ENCODE measurements around the gene DHX29. TPM values are rescaled to one million over a fixed set of nuclear protein-coding genes. Genes with fewer than 3 reads are reported as not detected.

The DHX29 gene, protein sequence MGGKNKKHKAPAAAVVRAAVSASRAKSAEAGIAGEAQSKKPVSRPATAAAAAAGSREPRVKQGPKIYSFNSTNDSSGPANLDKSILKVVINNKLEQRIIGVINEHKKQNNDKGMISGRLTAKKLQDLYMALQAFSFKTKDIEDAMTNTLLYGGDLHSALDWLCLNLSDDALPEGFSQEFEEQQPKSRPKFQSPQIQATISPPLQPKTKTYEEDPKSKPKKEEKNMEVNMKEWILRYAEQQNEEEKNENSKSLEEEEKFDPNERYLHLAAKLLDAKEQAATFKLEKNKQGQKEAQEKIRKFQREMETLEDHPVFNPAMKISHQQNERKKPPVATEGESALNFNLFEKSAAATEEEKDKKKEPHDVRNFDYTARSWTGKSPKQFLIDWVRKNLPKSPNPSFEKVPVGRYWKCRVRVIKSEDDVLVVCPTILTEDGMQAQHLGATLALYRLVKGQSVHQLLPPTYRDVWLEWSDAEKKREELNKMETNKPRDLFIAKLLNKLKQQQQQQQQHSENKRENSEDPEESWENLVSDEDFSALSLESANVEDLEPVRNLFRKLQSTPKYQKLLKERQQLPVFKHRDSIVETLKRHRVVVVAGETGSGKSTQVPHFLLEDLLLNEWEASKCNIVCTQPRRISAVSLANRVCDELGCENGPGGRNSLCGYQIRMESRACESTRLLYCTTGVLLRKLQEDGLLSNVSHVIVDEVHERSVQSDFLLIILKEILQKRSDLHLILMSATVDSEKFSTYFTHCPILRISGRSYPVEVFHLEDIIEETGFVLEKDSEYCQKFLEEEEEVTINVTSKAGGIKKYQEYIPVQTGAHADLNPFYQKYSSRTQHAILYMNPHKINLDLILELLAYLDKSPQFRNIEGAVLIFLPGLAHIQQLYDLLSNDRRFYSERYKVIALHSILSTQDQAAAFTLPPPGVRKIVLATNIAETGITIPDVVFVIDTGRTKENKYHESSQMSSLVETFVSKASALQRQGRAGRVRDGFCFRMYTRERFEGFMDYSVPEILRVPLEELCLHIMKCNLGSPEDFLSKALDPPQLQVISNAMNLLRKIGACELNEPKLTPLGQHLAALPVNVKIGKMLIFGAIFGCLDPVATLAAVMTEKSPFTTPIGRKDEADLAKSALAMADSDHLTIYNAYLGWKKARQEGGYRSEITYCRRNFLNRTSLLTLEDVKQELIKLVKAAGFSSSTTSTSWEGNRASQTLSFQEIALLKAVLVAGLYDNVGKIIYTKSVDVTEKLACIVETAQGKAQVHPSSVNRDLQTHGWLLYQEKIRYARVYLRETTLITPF (N-terminal part only)
- total RNA-seq = 22.2 TPM
- long read RNA-seq, full-length matches to known transcripts = 9 of 47 reads
- long read RNA-seq, partial matches to known transcripts = 29 of 47 reads
- long read RNA-seq, other reads (novel, unspliced or antisense) = 9 of 47 reads

DNA sequence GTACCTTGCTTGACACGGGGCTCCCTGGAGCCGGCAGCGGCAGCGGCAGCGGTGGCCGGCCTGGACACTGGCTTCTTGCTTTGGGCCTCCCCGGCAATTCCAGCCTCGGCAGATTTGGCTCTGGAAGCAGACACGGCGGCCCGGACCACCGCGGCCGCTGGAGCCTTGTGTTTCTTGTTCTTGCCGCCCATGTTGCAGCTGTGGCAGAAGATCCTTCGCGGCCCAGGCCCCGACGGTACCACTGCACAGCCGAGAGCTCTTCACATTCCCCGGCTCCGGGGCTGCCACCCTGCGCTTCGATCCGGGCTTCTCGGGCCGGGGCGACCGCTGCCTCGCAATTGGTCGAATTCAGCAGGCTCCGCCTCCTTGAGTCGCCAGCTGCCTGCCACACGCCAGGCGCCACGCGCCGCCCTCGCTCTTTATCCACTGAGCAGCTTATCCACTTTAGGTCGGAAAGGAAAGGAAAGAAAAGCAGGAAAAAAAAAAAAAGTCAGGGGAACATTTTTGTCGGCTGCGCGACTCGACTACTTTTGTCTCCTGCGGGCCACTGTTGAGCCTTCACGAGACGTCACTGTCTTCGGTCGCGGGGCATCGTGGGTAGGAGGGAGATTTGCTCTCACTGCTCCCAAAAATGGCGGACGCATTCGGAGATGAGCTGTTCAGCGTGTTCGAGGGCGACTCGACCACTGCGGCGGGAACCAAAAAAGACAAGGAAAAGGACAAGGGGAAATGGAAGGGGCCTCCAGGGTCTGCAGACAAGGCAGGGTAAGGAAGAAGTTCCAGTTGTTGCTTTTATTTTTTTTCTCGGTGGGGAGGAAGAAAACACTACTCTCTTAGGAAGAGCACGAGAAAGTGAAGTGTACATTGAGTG, at the start of gene DHX29, which contains the start of gene MTREX:
Gene DHX29, minus strand, starts transcription at position 312 of the 871 bp plus-strand sequence. Its CDS starts 121 bp downstream, at position 191.
Gene MTREX, plus strand, starts transcription at position 607 of the 871 bp plus-strand sequence. Its CDS starts 25 bp downstream, at position 632.
- peak within 1 kb of the TSS; percentile 97 for H3K27ac ChIP-seq
- intact Hi-C loops (cut with DNase I) = no loop called here
- ATAC-seq = peak; percentile 98 to 99
- H3K9me3 ChIP-seq = no peaks in the 10 kb centered on the region
- H3K4me1 ChIP-seq = peaks cover 70% of the 10 kb centered on the region
- peak within 1 kb of the TSS; percentile 89 for H3K4me3 ChIP-seq
- TF ChIP-seq, protein P1, sequence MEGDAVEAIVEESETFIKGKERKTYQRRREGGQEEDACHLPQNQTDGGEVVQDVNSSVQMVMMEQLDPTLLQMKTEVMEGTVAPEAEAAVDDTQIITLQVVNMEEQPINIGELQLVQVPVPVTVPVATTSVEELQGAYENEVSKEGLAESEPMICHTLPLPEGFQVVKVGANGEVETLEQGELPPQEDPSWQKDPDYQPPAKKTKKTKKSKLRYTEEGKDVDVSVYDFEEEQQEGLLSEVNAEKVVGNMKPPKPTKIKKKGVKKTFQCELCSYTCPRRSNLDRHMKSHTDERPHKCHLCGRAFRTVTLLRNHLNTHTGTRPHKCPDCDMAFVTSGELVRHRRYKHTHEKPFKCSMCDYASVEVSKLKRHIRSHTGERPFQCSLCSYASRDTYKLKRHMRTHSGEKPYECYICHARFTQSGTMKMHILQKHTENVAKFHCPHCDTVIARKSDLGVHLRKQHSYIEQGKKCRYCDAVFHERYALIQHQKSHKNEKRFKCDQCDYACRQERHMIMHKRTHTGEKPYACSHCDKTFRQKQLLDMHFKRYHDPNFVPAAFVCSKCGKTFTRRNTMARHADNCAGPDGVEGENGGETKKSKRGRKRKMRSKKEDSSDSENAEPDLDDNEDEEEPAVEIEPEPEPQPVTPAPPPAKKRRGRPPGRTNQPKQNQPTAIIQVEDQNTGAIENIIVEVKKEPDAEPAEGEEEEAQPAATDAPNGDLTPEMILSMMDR (IDR thresholded peaks at IDR 0.05) = no peak
- DNase-seq = peak; percentile 94
- H3K27me3 ChIP-seq (ENCODE audit: low read depth) = no peaks in the 10 kb centered on the region
- no peaks in the 10 kb centered on the region for H3K36me3 ChIP-seq

DNA sequence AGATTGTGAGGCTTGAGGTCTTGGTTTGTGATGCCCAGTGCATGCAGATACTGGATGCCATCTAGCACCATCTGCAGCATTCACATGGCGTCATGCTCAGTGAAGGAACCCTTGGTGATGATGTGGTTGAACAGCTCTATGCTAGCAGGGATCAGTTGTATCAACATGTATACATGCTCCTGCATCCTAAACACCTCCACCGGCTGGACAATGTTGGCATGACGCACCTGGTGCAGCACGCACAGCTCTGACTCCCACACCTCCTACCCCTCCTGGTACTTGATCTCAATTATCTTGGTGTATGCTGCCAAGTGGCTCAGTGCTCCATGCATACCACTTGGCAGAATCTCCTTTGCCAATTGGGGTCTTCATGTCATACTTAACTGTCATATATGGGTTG, 49.4 kb upstream of the DHX29 start:
- ATAC-seq = no peak
- H3K27me3 ChIP-seq (ENCODE audit: low read depth) = no peaks in the 10 kb centered on the region
- TF ChIP-seq, protein P1 (IDR thresholded peaks at IDR 0.05) = no peak
- no peak overlapping the region for H3K4me3 ChIP-seq
- H3K4me1 ChIP-seq = no peaks in the 10 kb centered on the region
- intact Hi-C loops (cut with DNase I) = no loop called here
- no peak overlapping the region for H3K27ac ChIP-seq
- no peaks in the 10 kb centered on the region for H3K9me3 ChIP-seq
- DNase-seq = no peak
- peaks cover 86% of the 10 kb centered on the region for H3K36me3 ChIP-seq

DNA sequence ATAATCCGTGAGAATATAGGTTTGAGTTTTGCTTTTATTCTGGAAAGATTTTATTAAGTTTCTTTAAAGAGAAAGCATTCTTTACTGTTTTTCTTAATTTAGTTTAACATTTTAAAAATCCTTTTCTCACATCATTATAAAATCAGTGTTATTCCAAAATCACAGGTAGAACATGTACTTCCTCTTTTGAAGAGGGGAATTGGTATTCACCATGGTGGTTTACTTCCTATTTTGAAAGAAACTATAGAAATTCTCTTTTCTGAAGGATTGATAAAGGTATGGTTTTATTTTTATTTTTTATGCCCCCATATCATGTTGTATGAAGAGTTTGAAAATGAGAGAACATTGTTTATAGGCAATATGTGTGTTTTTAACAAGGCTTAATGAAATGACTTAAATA, 43.3 kb upstream of the DHX29 start:
- TF ChIP-seq, protein P1 (IDR thresholded peaks at IDR 0.05) = no peak
- no peaks in the 10 kb centered on the region for H3K4me1 ChIP-seq
- DNase-seq (no peak), ATAC-seq (no peak)
- intact Hi-C loops (cut with DNase I) = no loop called here
- H3K4me3 ChIP-seq = no peak overlapping the region
- H3K27me3 ChIP-seq (ENCODE audit: low read depth) = no peaks in the 10 kb centered on the region
- H3K36me3 ChIP-seq = peaks cover 94% of the 10 kb centered on the region
- no peak overlapping the region for H3K27ac ChIP-seq
- H3K9me3 ChIP-seq = no peaks in the 10 kb centered on the region

DNA sequence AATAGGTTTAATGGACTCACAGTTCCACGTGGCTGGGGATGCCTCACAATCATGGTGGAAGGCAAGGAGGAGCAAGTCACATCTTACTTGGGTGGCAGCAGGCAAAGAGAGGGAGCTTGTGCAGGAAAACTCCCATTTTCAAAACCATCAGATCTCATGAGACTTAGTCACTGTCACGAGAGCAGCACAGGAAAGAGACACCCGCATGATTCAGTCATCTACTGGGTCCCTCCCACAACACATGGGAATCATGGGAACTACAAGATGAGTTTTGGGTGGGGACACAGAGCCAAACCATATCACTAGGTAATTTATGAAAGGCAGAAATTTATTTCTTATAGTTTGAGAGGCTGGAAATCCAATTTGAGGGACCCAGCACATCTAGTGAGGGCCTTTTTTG, 40.3 kb upstream of the DHX29 start:
- intact Hi-C loops (cut with DNase I) = no loop called here
- peaks cover 89% of the 10 kb centered on the region for H3K36me3 ChIP-seq
- H3K9me3 ChIP-seq = no peaks in the 10 kb centered on the region
- TF ChIP-seq, protein P1 (IDR thresholded peaks at IDR 0.05) = no peak
- no peak for DNase-seq
- H3K27ac ChIP-seq = no peak overlapping the region
- H3K27me3 ChIP-seq (ENCODE audit: low read depth) = no peaks in the 10 kb centered on the region
- ATAC-seq = no peak
- no peak overlapping the region for H3K4me3 ChIP-seq
- no peaks in the 10 kb centered on the region for H3K4me1 ChIP-seq

Measured in lower lobe of right lung (tissue), 2 donors.